DOHH2 (cell line): ENCODE measurements around the gene LAPTM5.

Experiments
- CTCF ChIP-seq: fragments of 200-600 bp; sonication (generic); IDR thresholded peaks from one replicate; pipeline ENCODE4 v1.5.1; 2014; ENCODE audit warnings: antibody characterized with exemption, mild to moderate bottlenecking, low read depth, low read length; ENCODE audit not compliant: poor library complexity, severe bottlenecking
- EZH2phosphoT487 ChIP-seq: fragments of 200-600 bp; sonication (generic); IDR thresholded peaks from 2 replicates; pipeline ENCODE4 v1.6.1; 2017; ENCODE audit warnings: borderline replicate concordance, mild to moderate bottlenecking, antibody characterized with exemption, low read length, moderate library complexity, mixed read lengths

GRCh38 chr1:30790850-30791778 is 33.5 kb upstream of the LAPTM5 start:
- TF ChIP-seq CTCF (no peak), EZH2phosphoT487 (no peak)
